DND-41 (cell line): Measurements from ENCODE around the gene HYDIN.

Source experiments
- CTCF ChIP-seq: IDR thresholded peaks from 2 replicates; pipeline ENCODE4 v1.5.1; 2012; ENCODE audit warnings: borderline replicate concordance, low read length, moderate library complexity, mild to moderate bottlenecking; ENCODE audit not compliant: poor library complexity, severe bottlenecking; ENCODE audit errors: extremely low read depth
- EZH2 ChIP-seq: IDR thresholded peaks from 3 replicates; pipeline ENCODE4 v1.6.1; 2012; ENCODE audit warnings: borderline replicate concordance, low read depth, mild to moderate bottlenecking, moderate library complexity, low read length, inconsistent platforms; ENCODE audit not compliant: severe bottlenecking

- TF ChIP-seq CTCF (no peak), EZH2 (no peak)
Observed at GRCh38 chr16:71192387-71192786, 38.1 kb downstream of the HYDIN start.
